GM04503 (cell line): Measurements from ENCODE around the gene PDE3A.
"Not testable (repeated sequence)": the region's sequence is repeated elsewhere in the genome, so short reads cannot be mapped to it uniquely, and the experiment has no call there.

Experiments used
- DNase-seq: peaks from one replicate; pipeline ENCODE4 v3.0.0-alpha.2; 2012; ENCODE audit warnings: low read depth

The PDE3A gene

DNA sequence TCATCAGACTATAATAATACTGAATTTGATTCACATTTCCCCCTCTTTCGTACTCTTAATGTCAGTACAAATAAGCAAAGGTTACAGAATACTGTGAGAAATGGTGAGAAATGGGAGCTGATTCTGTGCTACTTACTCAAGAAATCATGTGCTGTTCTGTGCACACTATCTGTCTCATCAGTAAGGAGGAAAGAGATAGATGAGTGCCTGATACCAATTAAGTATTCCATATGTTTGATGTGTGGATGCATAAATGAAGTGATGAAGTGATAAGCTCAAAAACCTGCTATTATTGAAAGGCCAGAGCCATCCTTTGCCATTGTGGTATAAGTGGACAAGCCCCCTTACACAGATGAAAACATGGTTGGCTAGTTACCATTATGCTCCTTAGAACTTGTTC, 127.7 kb downstream of the PDE3A start:
- no peak for DNase-seq

DNA sequence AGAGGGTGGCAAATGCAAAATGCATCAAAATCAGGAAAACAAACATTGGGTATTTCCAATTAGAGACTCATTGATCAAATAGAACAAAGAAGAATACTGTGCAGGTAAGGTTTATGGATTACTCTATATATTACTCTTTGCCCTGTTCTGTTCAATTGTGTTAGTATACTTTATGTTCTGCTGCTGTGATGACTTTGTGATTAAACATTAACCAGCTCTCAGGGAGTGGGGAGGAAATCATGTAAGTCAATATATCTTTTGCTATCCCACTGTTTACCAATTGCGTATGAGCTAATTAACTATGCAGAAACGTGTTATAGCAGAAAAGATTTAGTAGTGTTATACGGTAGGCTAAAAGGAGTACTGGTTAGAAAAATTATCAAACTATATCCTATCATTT, 129.4 kb downstream of the PDE3A start:
- no peak for DNase-seq

DNA sequence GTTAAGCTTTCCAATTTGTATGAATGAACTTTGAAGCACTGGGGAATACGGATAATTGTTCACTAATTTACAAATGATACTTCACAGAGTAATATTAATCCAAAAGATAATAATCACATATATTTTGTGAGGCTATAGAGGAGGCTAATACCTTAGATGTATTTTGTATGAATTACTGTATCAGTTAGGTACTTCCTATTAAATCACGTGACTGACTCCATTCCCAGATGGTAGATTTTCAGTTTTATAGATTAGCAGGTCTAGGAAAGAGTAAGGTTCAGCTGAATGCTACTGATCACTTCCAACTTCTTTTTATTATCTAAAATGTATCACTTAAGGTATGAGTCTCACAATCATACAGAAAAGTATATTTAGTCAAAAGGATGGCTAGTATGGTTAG, 133.6 kb downstream of the PDE3A start:
- DNase-seq = no peak

DNA sequence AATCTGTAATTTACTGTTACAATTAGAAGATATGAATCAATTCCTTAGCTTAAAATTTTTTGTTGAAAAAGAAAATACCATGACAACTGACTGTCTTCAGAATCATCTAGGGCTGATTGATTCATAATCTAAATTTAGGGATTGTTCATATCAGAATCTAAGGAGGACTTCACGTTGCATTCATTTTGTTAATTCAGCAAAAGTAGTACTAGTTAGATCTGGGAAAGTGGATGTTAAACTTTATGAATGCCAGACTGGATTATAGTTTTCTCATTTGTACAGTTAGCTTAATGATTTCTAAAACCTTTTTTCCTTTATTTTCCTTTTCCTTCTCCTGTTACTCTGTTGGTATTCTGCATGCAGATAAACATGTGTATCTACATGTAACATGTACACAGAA, 135.5 kb downstream of the PDE3A start:
- DNase-seq = no peak

DNA sequence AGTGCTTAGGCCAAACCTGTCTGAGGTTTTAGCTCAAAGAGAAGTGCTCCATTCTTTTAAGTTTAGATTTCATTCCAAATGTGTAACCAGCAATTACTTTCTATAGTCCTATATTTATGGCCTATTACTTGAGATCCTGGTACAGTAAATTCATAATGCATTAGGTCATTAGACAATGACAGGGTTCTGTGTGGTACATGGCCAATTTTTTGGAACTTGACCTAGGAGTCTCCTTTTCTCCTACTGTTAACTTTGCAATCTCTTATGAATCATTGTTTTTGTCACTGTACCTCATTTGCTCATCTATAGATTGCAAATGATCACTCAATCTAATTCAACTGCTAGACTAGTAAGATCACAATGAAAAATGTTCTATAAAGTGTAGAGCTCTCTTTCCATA, 136.7 kb downstream of the PDE3A start:
- DNase-seq = no peak

DNA sequence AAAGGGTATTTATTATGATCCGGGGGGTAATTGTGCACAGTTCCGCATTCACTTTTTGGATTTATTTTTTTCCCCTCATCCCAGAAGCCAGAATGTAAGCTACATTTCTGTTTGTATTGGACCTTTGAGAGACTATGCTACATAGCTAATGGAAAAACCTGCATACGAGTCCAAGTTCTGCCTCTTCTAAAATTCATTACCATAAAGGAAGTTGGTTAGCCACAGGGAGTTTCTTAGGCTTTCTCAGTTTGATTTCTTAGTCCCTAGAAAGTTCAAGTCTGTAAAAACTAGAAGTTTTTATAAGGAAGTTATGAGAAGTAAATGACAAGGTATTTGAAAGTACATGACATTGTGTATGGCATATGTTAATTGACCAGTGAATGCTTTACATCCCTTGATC, 138.7 kb downstream of the PDE3A start:
- no peak for DNase-seq

DNA sequence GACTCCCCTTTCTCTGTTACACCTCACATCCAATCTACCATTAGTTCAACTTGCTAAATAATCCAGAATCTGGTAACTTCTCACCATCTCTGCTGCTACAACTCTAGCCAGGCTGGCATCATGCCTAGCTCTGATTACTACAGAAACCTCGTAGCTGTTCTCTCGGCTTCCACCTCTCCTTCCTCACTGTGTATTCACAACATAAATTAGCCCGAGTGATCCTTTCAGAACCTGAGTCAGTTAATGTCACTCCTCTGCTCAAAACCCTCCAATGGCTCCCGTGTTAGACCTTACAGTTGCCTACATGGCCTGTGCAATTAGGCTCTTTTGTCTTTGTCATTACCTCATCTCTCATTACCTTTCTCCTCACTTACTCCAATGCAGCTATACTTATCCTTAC, 139.4 kb downstream of the PDE3A start:
- no peak for DNase-seq

DNA sequence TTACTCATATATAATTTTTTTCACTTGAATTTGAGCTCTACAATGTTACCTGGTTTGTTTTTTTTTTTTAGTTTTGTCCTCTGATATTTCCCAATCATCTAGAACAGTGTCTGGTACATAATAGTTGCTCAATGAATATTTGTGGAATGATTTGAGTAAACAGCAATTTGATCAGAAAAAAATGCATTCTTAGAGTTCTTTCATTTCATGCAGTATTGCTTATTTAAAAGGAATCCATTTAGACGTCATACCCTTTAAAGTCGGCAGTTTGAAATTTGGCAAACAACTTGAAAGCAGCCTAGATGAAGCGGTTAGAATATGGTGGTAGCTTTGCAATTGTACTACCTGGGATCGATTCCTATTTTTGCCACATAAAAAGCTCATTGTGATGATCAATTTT, 140.0 kb downstream of the PDE3A start:
- no peak for DNase-seq

DNA sequence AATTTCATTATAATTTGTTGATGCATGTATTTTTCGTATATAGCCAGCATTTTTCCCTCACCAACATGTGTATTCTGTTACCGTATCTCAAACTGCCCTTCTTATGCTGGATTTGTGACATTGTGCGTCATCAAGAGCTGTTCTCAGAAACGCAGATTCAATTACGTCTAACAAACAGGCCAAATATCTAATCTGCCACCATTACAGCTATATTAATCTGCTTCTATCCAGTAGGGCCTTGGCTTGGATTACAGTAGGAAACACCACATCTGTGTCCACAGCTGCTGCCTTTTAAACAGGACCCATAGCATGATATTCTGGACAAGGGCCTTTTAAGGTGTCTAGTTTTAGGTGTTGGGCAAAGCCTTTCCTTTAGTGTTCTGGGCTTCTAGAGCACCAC, 140.6 kb downstream of the PDE3A start:
- no peak for DNase-seq

DNA sequence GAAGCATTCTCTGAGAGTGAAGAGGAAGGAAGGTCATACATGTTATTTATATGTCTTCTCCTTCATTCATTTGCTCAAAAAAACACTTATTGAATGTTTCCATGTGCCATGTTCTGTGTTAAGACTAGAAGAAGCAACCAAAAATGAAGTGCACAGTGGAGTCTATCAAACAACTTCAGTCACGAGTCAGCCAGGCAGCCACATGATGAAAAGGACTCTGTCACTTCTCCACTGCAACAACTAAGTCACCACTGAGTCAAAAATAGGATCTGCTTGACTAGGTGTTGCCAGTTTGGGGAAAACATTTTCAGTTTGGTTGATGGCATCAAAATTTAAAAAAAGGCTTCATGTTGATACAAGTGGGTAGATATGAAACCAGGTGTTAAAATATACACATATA, 142.5 kb downstream of the PDE3A start:
- DNase-seq = no peak

DNA sequence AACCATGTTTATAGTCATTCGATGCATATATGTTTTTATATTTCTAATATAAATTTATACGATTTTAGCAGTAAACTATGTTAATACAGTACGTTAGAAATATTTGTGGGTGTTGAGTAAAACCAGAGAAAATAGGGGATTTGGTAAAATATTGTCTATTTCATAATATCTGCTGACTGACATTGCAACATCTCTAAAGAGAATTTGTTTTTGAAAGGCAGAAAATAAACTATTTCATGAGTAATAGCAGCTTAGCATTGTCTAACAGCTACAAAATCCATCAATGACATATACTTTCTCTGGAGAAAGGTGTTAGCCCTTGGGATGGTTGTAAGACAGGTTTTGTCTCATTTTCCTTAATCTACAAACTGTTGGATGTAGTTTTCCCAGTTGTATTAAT, 144.9 kb downstream of the PDE3A start:
- no peak for DNase-seq

DNA sequence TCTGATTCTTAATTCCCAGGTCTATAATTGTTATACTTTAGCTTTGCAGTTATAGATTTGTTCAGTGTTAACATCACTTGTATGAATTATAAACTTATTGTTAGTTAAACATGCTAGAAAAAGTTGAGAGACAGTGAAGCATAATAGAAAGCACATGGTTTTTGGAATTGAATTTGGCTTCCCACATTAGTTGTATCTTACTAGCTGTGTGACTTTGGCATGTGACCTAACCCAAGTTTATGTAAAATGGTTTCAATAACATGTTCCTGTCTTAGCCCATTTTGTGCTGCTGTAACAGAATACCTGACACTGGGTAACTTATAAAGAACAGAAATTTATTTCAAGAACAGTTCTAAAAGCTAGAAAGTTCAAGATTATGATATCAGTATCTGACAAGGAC, 146.3 kb downstream of the PDE3A start:
- no peak for DNase-seq

DNA sequence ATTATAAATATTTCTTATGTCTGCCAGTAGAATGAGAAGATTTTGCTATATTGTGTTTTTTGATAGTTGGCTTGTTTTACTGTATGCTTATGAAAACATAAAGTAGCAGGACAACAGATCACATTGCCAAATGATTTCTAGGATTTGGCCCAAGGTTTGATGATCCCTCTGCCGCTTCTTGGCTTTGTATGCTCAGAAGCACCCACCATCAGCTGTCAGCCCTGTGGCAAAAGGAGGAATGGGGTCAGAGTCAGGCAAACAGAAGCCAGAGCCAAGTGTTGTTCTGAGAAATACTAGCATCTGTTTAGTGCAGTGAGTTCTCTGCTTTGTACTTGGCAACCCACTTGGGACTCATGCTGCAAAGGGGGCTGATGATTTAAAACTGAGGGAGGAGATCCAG, 152.2 kb downstream of the PDE3A start:
- no peak for DNase-seq

DNA sequence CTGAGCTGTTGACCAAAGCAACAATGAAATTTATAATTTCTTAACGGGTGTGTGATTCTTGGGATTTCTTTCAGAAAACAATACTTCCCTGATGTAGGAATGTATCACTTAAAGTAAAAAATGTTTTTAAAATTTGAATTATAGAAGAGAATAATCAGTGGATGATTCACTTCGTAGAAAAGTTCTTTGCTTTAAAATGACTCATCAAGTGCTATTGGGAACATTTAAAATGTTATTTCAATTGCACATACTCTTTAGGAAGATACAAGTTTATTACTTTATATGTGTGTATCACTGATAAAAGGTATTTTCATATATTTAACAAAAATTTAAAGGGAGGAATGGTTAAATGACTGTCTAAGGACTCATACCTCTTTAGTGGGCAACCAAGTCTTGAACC, 155.3 kb downstream of the PDE3A start:
- DNase-seq = no peak

DNA sequence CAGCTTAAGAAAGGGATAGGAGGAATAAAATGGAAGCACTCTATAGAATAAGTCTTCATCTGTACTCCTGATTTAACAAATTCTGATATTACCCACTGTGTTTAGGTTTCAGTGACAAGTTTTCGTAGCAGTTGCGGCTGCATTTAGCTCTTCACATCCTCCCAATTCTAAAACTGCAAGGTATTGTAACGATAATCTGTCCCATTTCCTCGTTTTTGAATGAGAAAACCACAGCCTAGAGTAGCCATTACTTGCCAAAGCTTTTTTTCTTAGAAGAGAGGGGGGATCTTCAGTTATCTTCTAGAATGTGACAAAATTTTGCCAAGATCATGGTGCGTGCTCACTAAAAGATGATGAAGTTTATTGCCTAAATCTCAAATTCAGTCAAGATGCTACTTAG, 155.8 kb downstream of the PDE3A start:
- DNase-seq = no peak

DNA sequence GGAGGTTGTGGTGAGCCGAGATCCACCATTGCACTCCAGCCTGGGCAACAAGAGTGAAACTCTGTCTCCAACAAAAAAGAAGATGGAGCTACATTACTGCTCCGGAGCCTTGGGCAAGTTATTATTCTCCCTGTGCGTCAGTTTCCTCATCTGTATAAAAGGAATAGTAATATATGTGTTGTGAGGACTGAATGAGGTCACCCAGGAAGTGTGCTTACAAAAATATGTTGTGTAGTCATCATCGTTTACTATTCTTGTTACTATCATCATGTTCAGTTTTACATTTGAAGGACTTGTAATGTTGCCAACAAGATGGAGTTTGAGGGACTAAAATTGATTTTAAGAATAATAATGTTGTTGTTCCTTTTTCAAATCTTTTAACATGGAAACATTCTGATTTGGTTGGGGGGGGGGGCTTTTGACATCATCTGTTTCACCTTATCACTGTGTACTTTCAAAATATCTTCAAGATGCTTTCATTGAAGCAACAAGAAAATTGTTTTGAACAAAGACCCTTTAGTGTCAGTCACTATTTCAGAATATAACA, 156.8 kb downstream of the PDE3A start:
- no peak for DNase-seq

DNA sequence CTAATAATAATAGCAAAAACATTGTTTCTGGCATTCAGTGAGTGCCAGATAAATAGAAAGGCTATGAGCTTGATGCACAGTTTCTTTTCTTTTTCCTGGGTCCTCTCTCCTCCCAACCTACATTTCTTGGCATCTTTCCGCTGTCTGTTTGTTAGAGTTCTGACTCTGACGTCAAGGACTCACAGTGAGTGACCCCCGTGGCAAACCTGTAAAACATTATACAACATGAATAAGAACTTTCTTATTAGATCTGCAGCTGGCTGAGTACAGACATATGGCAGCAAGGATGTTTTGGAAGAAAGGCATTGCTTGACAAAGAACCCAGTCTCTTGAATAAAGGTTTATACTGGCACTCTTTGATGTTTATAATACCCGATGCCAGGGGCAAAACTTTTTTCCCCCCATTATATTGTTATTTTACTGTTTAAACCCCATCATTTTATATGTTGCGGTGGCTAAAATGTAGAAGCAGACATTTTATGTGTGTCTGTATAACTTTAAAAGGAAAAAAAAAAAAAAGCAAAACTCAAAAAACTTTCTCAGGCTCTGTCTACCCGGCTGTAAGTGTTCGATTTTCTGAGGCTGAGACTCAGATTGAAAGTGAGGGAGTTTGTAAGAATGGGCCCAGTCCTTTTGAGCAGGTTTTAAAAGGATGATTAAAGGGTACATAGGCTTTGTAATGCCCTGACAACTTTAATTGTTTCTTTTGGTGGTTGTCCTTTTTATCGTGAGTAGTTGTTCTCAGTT, 159.3 kb downstream of the PDE3A start:
- DNase-seq = no peak

DNA sequence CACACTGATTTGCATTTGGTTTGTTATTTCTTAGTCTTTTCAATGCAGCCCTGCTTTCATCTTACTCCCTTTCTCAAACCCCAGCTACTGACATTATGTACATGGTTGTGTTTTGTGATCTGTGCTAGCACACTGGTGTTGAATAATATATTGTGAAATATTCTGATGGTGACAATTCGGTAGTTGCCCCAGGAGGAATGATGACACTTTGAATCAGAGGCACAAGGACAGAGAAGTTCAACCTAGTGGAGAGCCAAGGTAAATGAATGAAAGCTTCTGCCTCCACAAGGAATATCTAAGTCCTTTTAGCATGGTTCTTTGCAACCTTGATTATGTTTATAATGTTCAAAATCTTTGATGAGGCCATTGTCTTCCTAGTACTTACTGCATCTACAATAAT, 159.9 kb downstream of the PDE3A start:
- no peak for DNase-seq

DNA sequence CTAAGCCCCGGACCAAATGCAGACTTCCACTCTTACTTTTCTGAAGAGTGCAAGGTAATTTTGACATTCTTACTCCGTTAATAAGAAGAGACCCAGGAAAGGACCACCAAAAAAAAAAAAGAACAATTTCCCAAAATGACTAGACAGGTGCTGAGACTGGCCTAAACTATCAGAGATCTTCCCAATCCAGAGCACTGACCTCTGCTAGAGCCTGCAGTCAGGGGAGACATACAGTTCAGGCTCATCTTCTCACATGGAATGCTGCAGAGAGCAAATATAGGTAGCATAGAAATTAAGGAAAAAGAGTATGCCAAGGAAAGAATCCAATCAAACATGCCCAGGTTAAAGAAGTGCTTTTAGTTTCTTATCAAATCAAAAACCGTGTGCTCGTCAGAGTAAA, 177.9 kb downstream of the PDE3A start:
- no peak for DNase-seq

DNA sequence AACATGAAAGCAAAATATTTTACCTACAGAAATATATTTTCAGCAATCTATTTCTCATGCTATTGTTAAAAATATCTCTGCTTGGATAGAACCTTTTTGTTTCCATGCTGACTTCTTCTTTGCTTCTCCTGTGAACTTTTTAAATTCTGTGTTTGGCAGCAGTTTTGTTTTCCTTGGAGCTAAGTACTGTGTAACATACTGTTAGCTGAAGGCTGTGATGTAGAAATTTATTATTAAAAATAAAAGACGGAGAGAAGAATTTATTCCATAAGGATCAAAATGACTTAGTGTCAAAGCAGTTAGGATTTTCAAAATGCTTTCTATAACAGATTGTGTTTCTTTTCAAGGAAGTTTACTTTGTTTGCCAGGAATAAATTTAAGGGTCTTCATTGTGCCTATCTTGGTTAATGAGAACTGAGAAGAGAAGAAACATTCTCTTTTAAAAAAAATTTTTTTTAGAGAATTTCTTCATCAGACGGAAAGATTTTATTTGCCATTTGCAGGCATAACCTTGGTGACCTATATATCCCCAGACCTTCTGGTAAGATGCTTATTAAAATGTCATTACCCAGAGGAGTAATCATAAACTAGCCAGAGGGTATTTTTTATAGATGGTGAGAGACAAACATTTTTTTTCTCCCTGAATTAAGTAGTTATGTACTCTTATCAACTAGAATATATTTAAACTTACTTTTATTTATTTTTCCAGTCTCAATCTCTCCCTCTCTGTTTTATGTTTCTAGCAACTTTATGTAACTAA, 179.7 kb downstream of the PDE3A start:
- no peak for DNase-seq

DNA sequence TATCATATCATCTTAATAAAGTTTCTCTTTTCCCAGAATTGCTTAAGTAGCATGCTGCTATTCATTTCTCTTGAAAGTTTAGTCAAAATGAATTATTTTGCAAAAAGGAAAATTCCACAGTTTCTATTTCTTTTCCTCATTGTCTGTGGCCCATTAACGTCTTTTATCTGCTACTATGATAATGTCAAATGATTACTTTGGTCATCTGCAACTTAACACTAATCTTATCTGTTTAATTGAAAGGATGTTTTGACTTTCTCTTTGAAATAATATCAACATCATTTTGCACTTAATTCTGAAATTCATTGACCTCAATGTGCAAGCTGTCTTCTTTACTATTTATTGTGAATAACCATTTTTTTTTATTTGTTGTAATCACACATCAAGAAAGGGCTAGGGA, 180.3 kb downstream of the PDE3A start:
- no peak for DNase-seq

DNA sequence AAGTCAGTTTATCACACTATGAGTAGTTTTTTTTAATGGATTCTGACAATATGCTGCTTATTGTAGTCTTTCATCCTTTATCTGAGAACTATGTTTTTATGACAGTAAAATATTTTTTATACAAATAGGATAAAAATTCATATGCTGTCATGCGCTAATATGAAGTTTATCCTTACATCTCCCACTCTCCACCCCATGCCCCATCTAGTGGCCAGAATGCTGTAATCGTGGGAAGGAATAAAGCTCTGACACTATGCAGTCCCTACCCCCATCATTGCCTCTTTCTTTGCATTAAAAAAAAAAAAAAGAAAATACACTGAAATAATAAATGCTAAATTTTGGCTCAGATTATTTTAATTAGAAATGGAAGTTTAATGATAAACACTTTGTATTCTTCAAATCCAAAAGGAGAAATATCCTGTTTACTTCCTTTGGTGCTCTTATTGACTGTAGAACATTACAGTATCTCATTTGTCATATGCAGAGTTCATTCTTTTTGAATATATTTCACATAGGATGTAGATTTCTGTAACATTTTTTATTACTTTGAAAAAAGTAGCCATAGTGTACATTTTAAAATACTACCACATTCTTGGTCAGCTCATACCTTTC, 180.9 kb downstream of the PDE3A start:
- DNase-seq = no peak

DNA sequence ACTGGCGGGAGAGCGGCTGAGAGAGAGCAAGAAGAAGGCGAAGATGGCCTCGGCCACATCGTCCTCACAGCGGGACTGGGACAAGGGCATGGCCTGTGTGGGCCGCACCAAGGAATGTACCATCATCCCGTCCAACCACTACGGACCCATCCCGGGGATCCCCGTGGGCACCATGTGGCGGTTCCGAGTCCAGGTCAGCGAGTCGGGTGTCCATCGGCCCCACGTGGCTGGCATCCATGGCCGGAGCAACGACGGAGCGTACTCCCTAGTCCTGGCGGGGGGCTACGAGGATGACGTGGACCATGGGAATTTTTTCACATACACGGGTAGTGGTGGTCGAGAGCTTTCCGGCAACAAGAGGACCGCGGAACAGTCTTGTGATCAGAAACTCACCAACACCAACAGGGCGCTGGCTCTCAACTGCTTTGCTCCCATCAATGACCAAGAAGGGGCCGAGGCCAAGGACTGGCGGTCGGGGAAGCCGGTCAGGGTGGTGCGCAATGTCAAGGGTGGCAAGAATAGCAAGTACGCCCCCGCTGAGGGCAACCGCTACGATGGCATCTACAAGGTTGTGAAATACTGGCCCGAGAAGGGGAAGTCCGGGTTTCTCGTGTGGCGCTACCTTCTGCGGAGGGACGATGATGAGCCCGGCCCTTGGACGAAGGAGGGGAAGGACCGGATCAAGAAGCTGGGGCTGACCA, 183.6 kb downstream of the PDE3A start:
- DNase-seq = not testable (repeated sequence)
